Measurements from ENCODE around the gene ELF4. TPM values are rescaled to one million over a fixed set of nuclear protein-coding genes. Genes with fewer than 3 reads are reported as not detected.

ELF4 gene
- total RNA-seq (2022): 19.5 and 23.6 TPM in 2 replicates
- percentile 59 among the genes with signal in this experiment for Bru-seq, nascent RNA
- BruChase-seq, experiment 1, labeled RNA remaining after a 6-hour chase: percentile 70 among the genes with signal in this experiment
- BruChase-seq, experiment 2, labeled RNA remaining after a 2-hour chase: percentile 65 among the genes with signal in this experiment
- long read RNA-seq, full-length matches to known transcripts: 24 of 54 reads
- long read RNA-seq, partial matches to known transcripts: 3 of 54 reads
- long read RNA-seq, other reads (novel, unspliced or antisense): 27 of 54 reads

DNA sequence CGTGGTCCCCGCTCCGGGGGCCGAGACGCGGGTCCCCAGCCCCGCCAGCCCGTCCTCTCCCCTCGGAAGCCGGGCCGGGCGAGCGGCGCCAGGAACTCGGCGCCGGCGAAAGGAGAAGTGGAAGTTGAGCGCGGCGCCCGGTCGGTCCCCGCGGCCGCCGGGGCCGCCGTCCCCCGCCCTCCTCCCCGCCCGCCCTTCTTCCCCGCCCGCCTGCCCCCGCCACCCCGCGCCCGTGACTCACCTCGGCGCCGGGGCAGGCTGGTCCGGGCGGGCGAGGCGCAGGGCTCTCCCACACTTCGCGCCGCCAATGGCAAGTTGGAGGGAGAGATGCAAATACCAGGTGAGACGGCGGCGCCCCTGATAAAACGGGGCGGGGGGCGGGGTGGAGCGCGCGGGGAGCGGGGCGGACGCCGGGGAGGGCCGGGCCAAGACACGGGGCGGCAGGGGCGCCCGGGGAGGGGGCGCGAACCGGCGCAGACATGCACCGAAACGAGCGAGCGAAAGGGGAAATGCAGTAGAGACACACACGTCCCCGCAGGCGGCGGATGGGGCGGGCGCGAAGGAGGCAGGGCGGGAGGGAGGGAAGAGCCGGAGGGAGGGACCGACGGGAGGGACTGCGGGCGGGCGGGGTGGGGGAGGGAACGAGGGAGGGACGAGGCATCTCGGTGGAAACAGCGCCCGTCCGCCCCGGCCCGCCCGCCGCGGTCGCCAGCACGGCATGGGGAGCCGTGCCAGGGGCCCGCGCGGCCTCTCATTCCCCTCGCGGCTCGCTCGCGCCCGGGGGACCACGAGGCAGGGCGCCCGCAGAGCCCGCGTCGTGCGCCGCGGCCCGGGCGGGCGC is at the start of gene ELF4:
TSS of gene ELF4 (minus strand) at position 119 of the 841 bp plus-strand sequence. CDS start 29,167 bp downstream, outside the sequence.
- Mint-ChIP-seq H3K27me3 (ENCODE audit: insufficient read depth, unreplicated experiment) (peaks cover 14% of the 10 kb centered on the region), H3K4me1 (ENCODE audit: insufficient read depth, unreplicated experiment) (peaks cover 19% of the 10 kb centered on the region), H3K4me3 (ENCODE audit: unreplicated experiment) (peak within 1 kb of the TSS; percentile 88), H3K9me3 (ENCODE audit: unreplicated experiment) (no peaks in the 10 kb centered on the region), H3K27ac (ENCODE audit: low read depth, unreplicated experiment) (peak within 1 kb of the TSS; percentile 81), H3K36me3 (ENCODE audit: insufficient read depth, unreplicated experiment) (no peaks in the 10 kb centered on the region)
- TF ChIP-seq, protein P1, sequence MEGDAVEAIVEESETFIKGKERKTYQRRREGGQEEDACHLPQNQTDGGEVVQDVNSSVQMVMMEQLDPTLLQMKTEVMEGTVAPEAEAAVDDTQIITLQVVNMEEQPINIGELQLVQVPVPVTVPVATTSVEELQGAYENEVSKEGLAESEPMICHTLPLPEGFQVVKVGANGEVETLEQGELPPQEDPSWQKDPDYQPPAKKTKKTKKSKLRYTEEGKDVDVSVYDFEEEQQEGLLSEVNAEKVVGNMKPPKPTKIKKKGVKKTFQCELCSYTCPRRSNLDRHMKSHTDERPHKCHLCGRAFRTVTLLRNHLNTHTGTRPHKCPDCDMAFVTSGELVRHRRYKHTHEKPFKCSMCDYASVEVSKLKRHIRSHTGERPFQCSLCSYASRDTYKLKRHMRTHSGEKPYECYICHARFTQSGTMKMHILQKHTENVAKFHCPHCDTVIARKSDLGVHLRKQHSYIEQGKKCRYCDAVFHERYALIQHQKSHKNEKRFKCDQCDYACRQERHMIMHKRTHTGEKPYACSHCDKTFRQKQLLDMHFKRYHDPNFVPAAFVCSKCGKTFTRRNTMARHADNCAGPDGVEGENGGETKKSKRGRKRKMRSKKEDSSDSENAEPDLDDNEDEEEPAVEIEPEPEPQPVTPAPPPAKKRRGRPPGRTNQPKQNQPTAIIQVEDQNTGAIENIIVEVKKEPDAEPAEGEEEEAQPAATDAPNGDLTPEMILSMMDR (IDR thresholded peaks at IDR 0.05; ENCODE audit: unreplicated experiment): no peak
- DNase-seq (ENCODE audit: unreplicated experiment): peak; percentile 79
- CTCF ChIA-PET: interaction anchor here (0.6 to 1.7 kb wide), 5 partner anchors 9 to 560 kb away, joined by 3 to 8 read pairs (median 3); no protein-coding TSS in a partner anchor
- POLR2A ChIA-PET: interaction anchor here (0.6 to 3.5 kb wide), 7 partner anchors 8 to 128 kb away, joined by 3 to 39 read pairs (median 5); partner anchors contain the start of gene AIFM1
- intact Hi-C loops (cut with micrococcal nuclease): no loop called here
- no TSS peak for BruUV-seq (replicated peaks)

DNA sequence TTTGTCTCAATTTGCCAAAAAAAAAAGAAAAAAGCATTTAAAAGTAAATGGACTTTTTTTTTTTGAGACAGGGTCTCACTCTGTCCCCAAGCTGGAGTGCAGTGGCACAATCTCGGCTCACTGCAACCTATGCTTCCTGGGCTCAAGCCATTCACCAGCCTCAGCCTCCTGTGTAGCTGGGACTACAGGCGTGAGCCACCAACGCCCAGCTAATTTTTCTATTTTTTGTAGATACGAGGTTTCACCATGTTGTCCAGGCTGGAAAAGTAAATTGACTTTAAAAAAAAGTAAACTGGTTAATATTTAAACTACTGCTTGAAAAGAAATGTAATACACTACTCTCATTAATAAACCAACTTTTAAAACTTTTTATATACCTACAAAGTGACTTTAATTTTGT is 49.5 kb upstream of the ELF4 start:
- ChIA-PET CTCF (interaction anchor here (0.7 kb wide), 1 partner anchor 167 kb away, joined by 4 read pairs; no protein-coding TSS in a partner anchor), POLR2A (no interaction called here)
- peaks cover 36% of the 10 kb centered on the region for H3K27me3 Mint-ChIP-seq (ENCODE audit: insufficient read depth, unreplicated experiment)
- H3K4me3 Mint-ChIP-seq (ENCODE audit: unreplicated experiment): no peak overlapping the region
- no TSS peak for BruUV-seq (replicated peaks)
- no peak for DNase-seq (ENCODE audit: unreplicated experiment)
- H3K27ac Mint-ChIP-seq (ENCODE audit: low read depth, unreplicated experiment): no peak overlapping the region
- no peaks in the 10 kb centered on the region for H3K4me1 Mint-ChIP-seq (ENCODE audit: insufficient read depth, unreplicated experiment)
- peaks cover 9% of the 10 kb centered on the region for H3K36me3 Mint-ChIP-seq (ENCODE audit: insufficient read depth, unreplicated experiment)
- intact Hi-C loops (cut with micrococcal nuclease): no loop called here
- H3K9me3 Mint-ChIP-seq (ENCODE audit: unreplicated experiment): no peaks in the 10 kb centered on the region
- TF ChIP-seq, protein P1 (IDR thresholded peaks at IDR 0.05; ENCODE audit: unreplicated experiment): no peak

DNA sequence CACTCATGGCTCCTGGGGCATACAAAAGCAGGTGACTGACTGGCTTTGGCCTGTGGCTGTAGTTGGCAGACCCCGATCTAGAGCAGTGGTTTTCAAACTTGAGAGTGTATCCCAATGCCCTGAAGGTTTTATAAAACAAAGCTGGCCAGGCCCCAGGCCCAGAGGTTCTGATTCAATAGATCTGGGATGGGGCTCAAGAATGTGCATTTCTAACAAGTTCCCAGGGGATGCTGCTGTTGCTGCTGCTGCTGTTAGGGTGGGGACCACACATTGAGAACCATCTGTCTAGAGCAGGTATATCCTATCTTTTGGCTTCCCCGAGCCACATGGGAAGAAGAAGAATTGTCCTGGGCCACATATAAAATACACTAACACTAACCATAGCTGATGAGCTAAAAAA is 48.0 kb upstream of the ELF4 start:
- no peak overlapping the region for H3K4me3 Mint-ChIP-seq (ENCODE audit: unreplicated experiment)
- no peaks in the 10 kb centered on the region for H3K4me1 Mint-ChIP-seq (ENCODE audit: insufficient read depth, unreplicated experiment)
- POLR2A ChIA-PET: no interaction called here
- peaks cover 9% of the 10 kb centered on the region for H3K36me3 Mint-ChIP-seq (ENCODE audit: insufficient read depth, unreplicated experiment)
- peaks cover 47% of the 10 kb centered on the region for H3K27me3 Mint-ChIP-seq (ENCODE audit: insufficient read depth, unreplicated experiment)
- CTCF ChIA-PET: interaction anchor here (0.5 kb wide), 1 partner anchor 246 kb away, joined by 3 read pairs; no protein-coding TSS in a partner anchor
- H3K27ac Mint-ChIP-seq (ENCODE audit: low read depth, unreplicated experiment): no peak overlapping the region
- H3K9me3 Mint-ChIP-seq (ENCODE audit: unreplicated experiment): no peaks in the 10 kb centered on the region
- no peak for DNase-seq (ENCODE audit: unreplicated experiment)
- TF ChIP-seq, protein P1 (IDR thresholded peaks at IDR 0.05; ENCODE audit: unreplicated experiment): no peak
- BruUV-seq (replicated peaks): no TSS peak
- intact Hi-C loops (cut with micrococcal nuclease): no loop called here

DNA sequence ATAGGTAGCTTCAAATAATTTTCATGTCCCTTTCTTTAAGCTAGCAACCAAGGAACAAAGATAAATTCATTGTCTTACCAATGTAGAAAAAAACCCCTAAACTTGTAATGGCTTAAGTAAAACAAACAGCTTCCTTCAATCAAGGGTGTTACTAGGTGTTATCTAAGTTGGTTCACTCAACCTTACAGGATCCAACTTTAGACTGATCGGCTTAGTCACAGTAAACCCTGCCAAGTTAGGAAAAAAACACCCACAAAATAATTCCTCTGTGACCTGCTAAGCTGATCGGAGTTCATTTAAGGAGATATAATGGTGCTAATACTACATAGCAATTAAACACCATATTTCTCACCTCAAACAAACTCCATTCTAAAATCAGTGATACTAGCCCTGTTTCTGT is 45.3 kb upstream of the ELF4 start:
- intact Hi-C loops (cut with micrococcal nuclease): no loop called here
- POLR2A ChIA-PET: interaction anchor here (0.7 to 1.5 kb wide), 2 partner anchors 10 to 28 kb away, joined by 3 to 4 read pairs; no protein-coding TSS in a partner anchor
- Mint-ChIP-seq H3K4me1 (ENCODE audit: insufficient read depth, unreplicated experiment) (no peaks in the 10 kb centered on the region), H3K27me3 (ENCODE audit: insufficient read depth, unreplicated experiment) (peaks cover 36% of the 10 kb centered on the region), H3K36me3 (ENCODE audit: insufficient read depth, unreplicated experiment) (peaks cover 10% of the 10 kb centered on the region), H3K4me3 (ENCODE audit: unreplicated experiment) (no peak overlapping the region), H3K27ac (ENCODE audit: low read depth, unreplicated experiment) (no peak overlapping the region), H3K9me3 (ENCODE audit: unreplicated experiment) (no peaks in the 10 kb centered on the region)
- DNase-seq (ENCODE audit: unreplicated experiment): no peak
- no TSS peak for BruUV-seq (replicated peaks)
- CTCF ChIA-PET: interaction anchor here (1.3 to 1.5 kb wide), 2 partner anchors 10 to 76 kb away, joined by 4 to 5 read pairs; no protein-coding TSS in a partner anchor
- TF ChIP-seq, protein P1 (IDR thresholded peaks at IDR 0.05; ENCODE audit: unreplicated experiment): no peak
